Prostate gland (tissue), 2 donors: ENCODE results near the gene PINLYP. TPM values are rescaled to one million over a fixed set of nuclear protein-coding genes. Genes with fewer than 3 reads are reported as not detected.
"Not testable (repeated sequence)": the region's sequence is repeated elsewhere in the genome, so short reads cannot be mapped to it uniquely, and the experiment has no call there.

Experiments used
- DNase-seq: peaks from one replicate; pipeline ENCODE4 v3.0.0-alpha.2; 2019; ENCODE audit warnings: low spot score
- H3K27ac ChIP-seq, 2 donors: fragments of 200-600 bp; sonication (generic); 2 replicates each; pipeline ENCODE4 v1.5.1; 2017 to 2019
- H3K27me3 ChIP-seq: fragments of 200-600 bp; sonication (generic); replicated peaks from 2 replicates; pipeline ENCODE4 v1.5.1; 2019; ENCODE audit not compliant: insufficient read depth
- H3K36me3 ChIP-seq, 2 donors: fragments of 200-600 bp; sonication (generic); 1 replicate in 1 of 2; 2 replicates in 1 of 2; pipeline versions ENCODE4 v1.5.1 to v1.8.1; 2017 to 2019
- H3K4me1 ChIP-seq: fragments of 200-600 bp; sonication (generic); replicated peaks from 2 replicates; pipeline ENCODE4 v1.5.1; 2019
- H3K4me3 ChIP-seq, 2 donors: fragments of 200-600 bp; sonication (generic); 2 replicates each; pipeline ENCODE4 v1.5.1; 2017 to 2019
- H3K9me3 ChIP-seq: fragments of 200-600 bp; sonication (generic); 2 replicates; pipeline ENCODE4 v1.5.1; 2017
- POLR2A ChIP-seq: fragments of 450-650 bp; IDR thresholded peaks from one replicate; pipeline ENCODE4 v1.6.1; 2016; ENCODE audit warnings: antibody characterized with exemption, mild to moderate bottlenecking
- POLR2AphosphoS5 ChIP-seq: sonication (generic); formaldehyde crosslinking; IDR thresholded peaks from one replicate; pipeline ENCODE4 v1.6.1; 2017; ENCODE audit warnings: antibody characterized with exemption
- WGBS: methylation state at CpG from one replicate; pipeline ENCODE4 v1.1.5; 2018; 5-methylcytosine and 5-hydroxymethylcytosine counted together
- intact Hi-C: fragments of 100-400 bp; cut with DNase I; formaldehyde crosslinking; loops from one replicate; pipeline ENCODE4 v1.14.2; 2022
- total RNA-seq, 2 donors: library from RNA; depleted of rRNA; stranded (reverse); fragments of >200 nt; gene quantifications; one replicate each; pipeline ENCODE4 v1.1.0, GENCODE V29; 2016
- TF ChIP-seq, protein P1 (sequence below), 4 experiments: fragments of 200-600 bp in 2 of 4; fragments of 450-650 bp in 2 of 4; sonication (generic) in 2 of 4; IDR thresholded peaks; 1 replicate in 3 of 4; 2 replicates in 1 of 4; pipeline ENCODE4 v1.5.1; 2016 to 2019; ENCODE audit warnings: antibody characterized with exemption in 4 of 4, mild to moderate bottlenecking in 2 of 4, moderate library complexity in 2 of 4

The PINLYP gene
- total RNA-seq, 2 donors from 2014 or later, result 4.8 to 7.8 TPM

DNA sequence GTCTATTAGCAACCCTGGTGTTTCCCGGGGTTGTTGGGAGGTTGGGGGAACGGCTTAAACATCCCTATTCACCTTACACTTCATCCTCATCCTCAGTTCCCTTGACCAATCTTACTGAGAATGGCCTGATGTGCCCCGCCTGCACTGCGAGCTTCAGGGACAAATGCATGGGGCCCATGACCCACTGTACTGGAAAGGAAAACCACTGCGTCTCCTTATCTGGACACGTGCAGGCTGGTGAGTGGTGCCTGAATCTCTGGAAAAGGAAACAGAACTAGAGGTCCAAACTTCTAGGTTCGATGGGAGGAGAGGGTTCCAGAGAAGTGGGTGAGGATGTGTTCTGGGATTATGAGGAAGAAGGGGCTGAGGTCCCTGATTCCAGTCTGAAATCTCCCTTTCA is 5.9 kb downstream of the PINLYP start:
- H3K9me3 ChIP-seq, result no peaks in the 10 kb centered on the region
- intact Hi-C loops, result no loop called here
- H3K4me1 ChIP-seq, result no peaks in the 10 kb centered on the region
- no peak overlapping the region for H3K27ac ChIP-seq
- no peak for DNase-seq
- H3K27me3 ChIP-seq, result no peaks in the 10 kb centered on the region
- TF ChIP-seq POLR2A, result no peak
- no peak for TF ChIP-seq POLR2AphosphoS5
- TF ChIP-seq, protein P1, sequence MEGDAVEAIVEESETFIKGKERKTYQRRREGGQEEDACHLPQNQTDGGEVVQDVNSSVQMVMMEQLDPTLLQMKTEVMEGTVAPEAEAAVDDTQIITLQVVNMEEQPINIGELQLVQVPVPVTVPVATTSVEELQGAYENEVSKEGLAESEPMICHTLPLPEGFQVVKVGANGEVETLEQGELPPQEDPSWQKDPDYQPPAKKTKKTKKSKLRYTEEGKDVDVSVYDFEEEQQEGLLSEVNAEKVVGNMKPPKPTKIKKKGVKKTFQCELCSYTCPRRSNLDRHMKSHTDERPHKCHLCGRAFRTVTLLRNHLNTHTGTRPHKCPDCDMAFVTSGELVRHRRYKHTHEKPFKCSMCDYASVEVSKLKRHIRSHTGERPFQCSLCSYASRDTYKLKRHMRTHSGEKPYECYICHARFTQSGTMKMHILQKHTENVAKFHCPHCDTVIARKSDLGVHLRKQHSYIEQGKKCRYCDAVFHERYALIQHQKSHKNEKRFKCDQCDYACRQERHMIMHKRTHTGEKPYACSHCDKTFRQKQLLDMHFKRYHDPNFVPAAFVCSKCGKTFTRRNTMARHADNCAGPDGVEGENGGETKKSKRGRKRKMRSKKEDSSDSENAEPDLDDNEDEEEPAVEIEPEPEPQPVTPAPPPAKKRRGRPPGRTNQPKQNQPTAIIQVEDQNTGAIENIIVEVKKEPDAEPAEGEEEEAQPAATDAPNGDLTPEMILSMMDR (IDR thresholded peaks at IDR 0.05), result no peak
- 70% methylated on average over 7 of the region's 7 CpGs for WGBS
- no peaks in the 10 kb centered on the region for H3K36me3 ChIP-seq
- peak overlapping the region in 1 of 2 donors; percentile 32 for H3K4me3 ChIP-seq

DNA sequence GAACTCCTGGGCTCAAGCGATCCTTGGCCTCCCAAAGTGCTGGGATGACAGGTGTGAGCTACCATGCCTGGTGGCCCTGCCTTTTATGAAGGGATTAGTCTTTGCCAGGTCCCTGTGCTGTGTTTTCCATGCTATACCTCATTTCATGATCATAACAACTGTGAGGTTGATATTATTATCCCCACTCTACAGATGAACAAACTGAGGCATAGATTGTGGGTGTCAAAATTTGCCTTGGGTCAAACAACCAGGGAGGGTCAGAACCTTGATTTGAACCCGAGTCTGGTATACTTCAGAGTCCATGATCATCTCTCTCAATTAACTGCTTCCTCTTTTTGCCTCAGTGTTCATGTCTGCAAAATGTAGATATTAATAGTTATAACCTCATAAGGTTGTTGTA is 6.9 kb downstream of the PINLYP start:
- no peaks in the 10 kb centered on the region for H3K27me3 ChIP-seq
- 100% methylated on average over 2 of the region's 2 CpGs for WGBS
- no peak for TF ChIP-seq POLR2A
- no peak for TF ChIP-seq POLR2AphosphoS5
- TF ChIP-seq, protein P1 (IDR thresholded peaks at IDR 0.05), result no peak
- intact Hi-C loops, result no loop called here
- no peaks in the 10 kb centered on the region for H3K36me3 ChIP-seq
- no peaks in the 10 kb centered on the region for H3K9me3 ChIP-seq
- DNase-seq, result no peak
- no peaks in the 10 kb centered on the region for H3K4me1 ChIP-seq
- H3K27ac ChIP-seq, result no peak overlapping the region
- H3K4me3 ChIP-seq, result no peak overlapping the region

DNA sequence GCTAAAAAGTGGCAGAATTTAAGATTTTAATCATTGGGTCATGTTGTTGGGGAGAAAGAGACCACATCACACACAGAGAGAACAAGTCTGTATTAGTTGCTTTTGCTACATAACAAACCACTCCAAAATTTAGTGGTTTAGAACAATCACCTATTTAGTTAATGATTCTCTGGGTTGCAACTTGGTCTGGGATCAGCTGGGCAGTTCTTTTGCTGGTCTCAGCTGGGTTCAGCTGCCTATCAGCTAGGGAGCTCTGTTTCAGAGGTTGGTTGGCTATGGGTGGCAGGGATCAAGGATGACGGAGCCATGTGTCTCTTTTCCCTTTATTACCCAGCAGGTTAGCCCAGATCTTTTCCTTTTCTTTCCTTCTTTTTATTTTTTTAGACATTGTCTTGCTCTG is 8.9 kb downstream of the PINLYP start:
- Histone ChIP-seq H3K27ac (no peak overlapping the region), H3K36me3 (peaks cover 0 to 3% of the 10 kb centered on the region in 2 donors), H3K4me1 (no peaks in the 10 kb centered on the region), H3K9me3 (no peaks in the 10 kb centered on the region), H3K27me3 (no peaks in the 10 kb centered on the region), H3K4me3 (no peak overlapping the region)
- intact Hi-C loops, result no loop called here
- TF ChIP-seq POLR2A, result no peak
- no peak for TF ChIP-seq POLR2AphosphoS5
- TF ChIP-seq, protein P1 (IDR thresholded peaks at IDR 0.05), result no peak
- no peak for DNase-seq
- WGBS, result 96% methylated on average over 1 of the region's 1 CpG

DNA sequence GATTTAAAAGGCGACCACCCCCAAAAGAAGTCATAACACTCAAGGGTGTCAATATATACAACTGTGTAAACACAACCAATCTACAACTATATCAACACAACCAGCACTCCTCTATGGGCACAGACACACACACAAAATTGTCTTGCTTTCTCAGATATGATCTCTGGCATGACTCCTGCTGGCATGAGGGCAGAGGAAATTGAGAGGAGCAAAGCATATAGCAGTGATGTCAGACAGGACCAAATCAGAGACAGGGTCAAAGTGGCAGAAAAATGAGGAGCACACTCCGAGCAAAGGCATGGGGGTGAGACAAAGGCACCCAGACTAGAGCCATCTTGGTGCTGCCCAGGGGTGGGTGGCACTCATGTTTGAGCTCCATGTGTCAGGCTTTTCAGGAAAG is 10.7 kb downstream of the PINLYP start:
- intact Hi-C loops, result no loop called here
- TF ChIP-seq, protein P1 (IDR thresholded peaks at IDR 0.05), result no peak
- TF ChIP-seq POLR2A (no peak), POLR2AphosphoS5 (no peak)
- 23% methylated on average over 2 of the region's 2 CpGs for WGBS
- no peak for DNase-seq
- Histone ChIP-seq H3K4me3 (no peak overlapping the region), H3K36me3 (peaks cover 0 to 3% of the 10 kb centered on the region in 2 donors), H3K27me3 (no peaks in the 10 kb centered on the region), H3K9me3 (no peaks in the 10 kb centered on the region), H3K27ac (no peak overlapping the region), H3K4me1 (no peaks in the 10 kb centered on the region)

DNA sequence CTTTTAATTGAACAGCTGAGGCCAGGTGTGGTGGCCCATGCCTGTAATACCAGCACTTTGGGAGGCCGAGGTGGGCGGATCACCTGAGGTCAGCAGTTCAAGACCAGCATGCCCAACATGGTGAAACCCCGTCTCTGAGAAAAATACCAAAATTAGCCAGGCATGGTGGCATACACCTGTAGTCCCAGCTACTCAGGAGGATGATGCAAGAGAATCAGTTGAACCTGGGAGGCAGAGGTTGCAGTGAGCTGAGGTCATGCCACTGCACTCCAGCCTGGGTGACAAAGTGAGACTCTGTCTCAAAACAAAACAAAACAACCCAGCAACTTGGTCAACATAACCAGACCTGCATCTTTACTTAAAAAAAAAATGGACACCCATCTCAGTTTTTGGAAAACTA is 11.4 kb downstream of the PINLYP start:
- H3K9me3 ChIP-seq, H3K36me3 ChIP-seq, H3K27me3 ChIP-seq, H3K4me3 ChIP-seq, H3K4me1 ChIP-seq, H3K27ac ChIP-seq, DNase-seq, intact Hi-C loops: not testable (repeated sequence)
- 93% methylated on average over 3 of the region's 3 CpGs for WGBS
